Dermis blood vessel endothelial cell (primary cell): Measurements from ENCODE around the gene S1PR2. TPM values are rescaled to one million over a fixed set of nuclear protein-coding genes. Genes with fewer than 3 reads are reported as not detected.
"Not testable (repeated sequence)": the region's sequence is repeated elsewhere in the genome, so short reads cannot be mapped to it uniquely, and the experiment has no call there.

Experiments used
- DNase-seq: peaks from one replicate; pipeline ENCODE4 v3.0.0; 2010
- total RNA-seq: library from RNA; depleted of rRNA; stranded (reverse); fragments of >200 nt; gene quantifications from 2 replicates; pipeline ENCODE4 v1.2.3, GENCODE V29; 2014

Gene S1PR2
- total RNA-seq, 1 donor from 2014 or later, result 0.85 TPM

DNA sequence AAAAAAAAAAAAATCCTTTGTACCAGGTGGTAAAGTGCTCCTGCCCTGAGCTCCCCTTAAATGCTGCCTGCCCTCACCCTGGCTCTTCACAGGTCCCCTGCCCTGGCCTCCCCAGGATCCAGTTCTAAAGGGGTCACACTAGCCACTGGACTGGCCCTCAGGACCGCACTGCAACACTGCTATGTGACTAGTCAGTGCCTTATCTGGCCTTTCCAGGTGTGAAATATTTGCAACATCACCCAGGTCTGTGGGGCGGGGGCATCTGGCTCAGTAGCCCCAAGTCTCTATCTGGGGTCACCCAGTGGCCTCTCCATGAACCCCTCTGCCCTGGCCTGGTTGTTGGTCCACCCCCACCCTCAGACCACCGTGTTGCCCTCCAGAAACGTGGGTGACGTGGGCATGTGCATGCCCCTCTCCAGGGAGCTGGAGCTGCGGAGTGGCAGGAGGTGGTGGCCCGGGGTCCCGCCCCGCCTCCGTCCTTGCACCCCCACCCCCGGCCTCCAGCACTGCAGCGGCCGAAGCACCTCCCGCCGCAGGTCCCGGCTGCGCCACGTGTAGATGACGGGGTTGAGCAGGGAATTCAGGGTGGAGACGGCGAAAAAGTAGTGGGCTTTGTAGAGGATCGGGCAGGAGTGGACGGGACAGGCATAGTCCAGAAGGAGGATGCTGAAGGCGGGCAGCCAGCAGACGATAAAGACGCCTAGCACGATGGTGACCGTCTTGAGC is 7.5 kb downstream of the S1PR2 start:
- no peak for DNase-seq

DNA sequence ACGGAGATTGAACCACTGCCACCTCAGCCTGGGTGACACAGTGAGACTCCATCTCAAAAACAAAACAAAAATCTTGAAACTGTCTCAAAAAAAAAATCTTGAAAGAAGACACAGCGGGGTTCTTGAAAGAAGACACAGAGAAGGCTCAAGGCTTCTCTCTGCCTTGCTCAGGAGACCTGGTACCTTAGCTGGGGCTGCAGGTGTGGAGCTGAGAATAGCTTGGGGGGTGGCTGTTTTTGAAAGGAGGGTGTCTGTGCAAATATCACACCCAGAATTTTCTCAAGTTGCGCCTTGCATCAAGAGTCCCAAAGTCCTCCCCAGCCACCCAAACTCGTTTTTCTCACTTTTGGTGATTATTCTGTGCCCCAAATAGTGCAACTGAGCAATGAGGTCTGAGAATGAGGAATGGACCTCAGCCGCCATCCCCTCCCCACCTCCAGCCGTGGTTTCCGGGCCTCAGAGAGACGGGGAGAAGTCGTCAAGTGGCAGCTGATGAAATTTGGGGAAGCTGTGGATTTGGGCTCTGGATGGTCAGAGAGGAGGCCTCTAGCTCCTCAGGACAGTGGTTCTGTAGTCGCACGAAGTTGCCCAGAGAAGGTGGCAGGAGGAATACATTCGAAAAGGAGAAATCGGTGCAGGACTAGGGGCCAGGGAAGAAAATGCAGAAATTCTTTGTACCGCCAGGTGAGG is 8.8 kb downstream of the S1PR2 start:
- no peak for DNase-seq

DNA sequence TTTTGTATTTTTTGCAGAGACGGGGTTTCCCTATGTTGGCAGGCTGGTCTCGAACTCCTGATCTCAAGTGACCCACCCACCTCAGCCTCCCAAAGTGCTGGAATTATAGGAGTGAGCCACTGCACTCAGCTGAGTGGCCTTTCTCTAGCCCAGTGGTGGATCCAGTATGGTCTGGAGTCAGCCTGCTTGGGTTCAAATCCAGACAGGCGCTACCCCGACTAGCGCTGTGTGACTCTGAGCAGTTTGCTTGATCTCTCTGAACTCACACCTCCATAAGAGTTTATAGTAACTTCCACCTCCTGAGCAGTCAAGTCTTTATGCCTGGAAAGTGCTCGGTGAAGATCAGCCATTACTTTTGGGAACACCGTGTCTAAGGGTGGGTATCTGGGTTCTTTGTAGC is 10.4 kb downstream of the S1PR2 start:
- DNase-seq, result no peak

DNA sequence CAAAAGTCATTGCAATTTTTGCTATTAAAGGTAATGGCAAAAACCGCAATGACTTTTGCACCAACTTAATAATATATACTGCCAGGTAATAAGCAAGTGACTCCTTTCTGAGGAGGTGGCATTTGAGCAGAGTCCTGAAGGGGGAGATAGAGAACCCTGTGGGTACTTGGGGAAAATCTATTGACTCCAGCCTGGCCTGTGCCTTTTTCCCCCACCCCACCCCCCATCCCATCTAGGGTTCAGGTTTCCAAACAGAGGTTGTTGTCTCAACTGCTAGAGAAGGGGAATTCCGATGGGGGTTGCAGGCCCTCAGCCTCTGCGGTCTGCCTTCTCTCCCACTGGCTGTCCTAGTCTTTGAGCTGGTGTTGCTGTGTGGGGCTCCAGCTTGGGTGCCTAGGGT is 11.5 kb downstream of the S1PR2 start:
- peak; percentile 24 for DNase-seq

DNA sequence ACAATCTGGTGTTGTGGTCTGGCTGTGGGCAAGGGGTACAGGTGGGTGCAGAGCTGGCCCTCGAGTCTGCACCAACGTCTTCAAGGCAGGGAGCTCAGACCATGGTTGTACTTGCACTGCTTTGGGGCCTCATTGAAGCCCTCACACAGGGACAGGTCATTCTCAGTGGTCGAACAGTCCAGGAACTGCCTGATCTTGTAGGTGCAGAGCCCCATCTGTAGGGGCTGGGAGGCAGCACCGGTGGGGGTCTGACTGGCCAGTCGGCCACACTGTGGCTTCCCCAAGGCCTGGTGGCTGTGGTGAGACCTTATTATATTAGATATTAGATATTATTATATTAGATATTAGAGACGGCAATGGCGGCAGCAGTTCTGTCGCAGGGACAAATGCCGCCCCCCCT is 14.0 kb downstream of the S1PR2 start:
- DNase-seq, result no peak

DNA sequence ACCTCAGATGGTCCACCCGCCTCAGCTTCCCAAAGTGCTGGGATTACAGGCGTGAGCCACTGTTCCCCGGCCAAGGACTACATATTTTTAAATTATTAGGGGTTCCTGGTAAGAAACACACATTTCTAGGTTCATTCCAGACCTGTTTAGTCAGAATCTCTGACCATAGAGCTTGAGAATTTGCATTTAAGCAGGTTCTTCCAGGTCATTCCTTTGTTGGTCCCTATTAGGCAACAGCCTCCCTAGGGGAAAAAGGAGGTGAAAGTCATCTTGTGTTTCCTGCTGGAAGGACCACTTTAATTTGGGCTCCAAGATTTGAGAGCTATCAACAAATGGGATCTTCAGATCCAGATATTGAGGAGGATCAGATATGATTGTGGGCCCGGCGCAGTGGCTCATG is 16.3 kb downstream of the S1PR2 start:
- DNase-seq, result no peak

DNA sequence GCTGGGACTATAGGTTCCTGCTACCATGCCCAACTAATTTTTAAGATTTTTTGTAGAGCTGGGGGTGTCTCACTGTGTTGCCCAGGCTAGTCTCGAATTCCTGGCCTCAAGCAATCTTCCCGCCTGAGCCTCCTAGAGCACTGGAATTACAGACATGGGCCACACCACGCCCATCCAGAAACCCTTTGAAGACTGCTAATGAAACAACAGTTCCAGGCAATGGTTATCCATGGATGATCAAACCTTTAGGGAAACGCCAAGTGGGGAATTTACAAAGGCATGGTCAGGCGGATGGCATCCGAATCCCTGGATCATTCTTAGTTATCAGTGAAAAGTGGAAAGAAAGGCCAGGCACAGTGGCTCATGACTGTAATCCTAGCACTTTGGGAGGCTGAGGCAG is 19.4 kb downstream of the S1PR2 start:
- no peak for DNase-seq

DNA sequence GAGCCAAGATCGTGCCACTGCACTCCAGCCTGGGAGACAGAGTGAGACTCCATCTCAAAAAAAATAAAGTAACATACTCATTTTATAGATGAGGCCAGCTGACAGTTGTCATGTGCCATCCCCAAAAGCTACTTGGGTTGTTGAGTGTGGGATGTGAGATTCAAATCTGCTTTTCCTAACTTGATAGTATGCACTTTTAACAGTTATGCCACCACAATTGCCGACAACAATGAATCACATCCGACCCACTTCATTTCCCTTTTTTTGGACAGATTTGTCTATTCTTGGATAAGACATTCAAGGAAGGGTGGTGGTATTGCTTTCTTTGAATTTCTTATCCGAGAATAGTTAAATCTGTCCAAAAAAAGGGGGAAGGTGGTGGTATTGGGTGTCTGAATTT is 20.1 kb downstream of the S1PR2 start:
- DNase-seq, result peak; percentile 27

DNA sequence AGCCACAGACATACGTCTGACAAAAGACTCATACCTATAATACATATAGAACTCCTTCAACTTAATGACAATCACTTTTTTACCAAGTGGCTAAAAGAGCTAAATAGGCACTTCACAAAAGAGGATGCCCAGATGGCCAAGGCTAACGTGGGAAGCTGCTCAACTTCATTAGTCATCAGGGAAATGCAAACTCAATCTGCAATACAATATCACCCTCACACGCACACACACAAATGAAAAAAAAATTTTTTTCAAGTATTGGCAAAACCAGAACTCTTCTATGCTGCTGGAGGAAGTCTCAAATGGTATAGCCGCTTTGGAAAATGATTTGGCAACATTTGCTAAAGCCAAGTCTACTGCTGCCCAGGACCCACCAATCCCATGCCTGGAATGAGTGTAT is 21.8 kb downstream of the S1PR2 start:
- DNase-seq, result peak; percentile 77

DNA sequence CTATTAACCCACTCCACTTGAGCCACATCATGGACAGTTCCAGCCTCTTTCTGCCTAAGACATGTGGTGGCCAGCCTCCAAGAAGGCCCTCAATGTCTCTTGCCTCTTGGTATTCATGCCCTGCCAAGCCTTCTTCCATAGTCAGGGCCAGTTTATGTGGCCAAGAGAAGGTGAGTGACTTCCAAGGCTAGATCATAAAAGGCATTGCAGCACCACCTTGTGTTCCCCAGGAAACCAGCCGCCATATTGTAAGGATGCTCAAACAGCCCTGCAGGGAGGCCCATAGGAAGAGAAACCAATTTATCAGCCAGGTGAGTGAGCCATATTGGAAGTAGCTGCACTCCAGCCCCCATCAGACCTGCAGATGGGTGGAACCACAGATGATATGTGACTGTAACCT is 24.1 kb downstream of the S1PR2 start:
- DNase-seq, result no peak

DNA sequence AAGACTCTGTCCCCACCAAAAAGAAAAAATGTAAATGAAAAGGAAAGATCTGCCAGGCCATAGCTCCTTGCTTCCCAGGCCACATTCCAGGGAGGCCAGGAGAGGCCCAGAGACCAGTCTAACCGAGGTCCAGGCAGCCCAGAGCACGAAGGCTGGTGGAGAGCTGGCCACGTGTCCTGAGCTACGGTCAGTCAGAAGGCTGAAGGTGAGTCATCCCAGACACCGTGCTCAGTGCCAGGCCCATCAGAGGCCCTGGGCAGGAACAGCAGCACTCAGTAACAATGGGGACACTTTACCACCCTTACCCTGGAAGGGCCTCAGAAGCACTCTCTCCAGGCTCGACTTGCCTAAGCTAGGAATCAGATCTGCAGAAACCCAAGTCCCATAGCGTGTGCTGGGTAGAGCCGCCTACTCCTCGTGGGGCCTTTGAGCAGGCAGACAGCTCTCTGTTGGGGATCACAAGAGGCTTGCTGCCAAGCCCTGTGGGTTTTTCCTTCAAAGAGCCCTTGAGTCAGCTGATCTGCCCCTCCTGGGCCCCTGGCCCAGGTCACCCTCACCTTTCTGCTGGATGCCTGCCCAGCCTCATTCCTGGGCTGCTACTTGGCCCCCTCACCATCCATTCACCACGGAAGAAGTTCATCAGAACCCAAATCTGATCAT is 24.8 kb downstream of the S1PR2 start:
- peak; percentile 58 for DNase-seq

DNA sequence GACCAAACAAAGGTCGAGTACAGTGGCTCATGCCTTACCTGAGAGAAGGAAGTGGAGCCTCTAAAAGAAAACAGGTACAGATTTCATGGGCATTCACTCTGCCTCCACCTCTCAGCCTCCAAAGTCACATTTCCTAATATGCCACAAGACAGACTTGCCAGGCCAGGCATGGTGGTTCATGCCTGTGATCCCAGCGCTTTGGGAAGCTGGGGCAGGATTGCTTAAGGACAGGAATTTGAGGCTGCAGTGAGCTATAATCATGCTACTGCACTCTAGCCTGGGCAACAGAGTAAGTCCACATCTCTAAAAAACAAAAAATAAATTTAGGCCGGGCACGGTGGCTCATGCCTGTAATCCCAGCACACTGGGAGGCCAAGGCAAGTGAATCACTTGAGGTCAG is 25.5 kb downstream of the S1PR2 start:
- no peak for DNase-seq

DNA sequence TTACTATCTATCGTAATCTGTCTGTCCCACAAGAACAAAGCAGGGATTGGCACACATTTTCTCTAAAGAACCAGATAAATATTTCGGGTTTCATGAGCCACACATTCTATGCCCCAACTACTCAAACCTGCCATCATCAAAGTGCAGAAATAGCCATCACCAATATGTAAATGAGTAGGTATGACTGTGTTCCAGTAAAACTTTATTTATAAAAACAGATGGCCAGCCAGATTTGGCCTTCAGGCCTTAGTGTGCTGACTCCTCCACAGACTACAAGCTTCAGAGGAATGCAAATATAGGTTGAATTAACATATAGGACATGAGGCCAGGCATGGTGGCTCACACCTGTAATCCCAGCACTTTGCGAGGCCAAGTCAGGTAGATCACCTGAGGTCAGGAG is 27.4 kb downstream of the S1PR2 start:
- no peak for DNase-seq

DNA sequence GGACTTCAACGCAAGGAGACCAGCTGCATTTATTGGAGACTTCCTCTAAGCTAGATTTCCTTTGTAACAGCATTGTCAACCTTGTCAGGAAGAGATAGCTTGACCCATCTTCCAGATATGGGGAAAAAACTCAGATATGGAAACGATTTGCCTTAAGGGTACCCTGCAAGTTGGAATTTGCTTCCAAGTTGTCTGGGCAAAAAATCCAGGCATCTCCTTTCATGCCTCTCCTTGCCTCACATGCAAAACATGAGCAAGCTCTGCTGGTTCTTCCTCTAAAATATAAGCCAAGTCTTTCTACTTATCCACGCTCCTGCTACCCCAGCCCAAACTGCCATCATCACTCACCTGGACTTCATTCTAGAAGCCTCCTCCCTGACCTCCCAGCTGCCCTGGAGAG is 30.0 kb downstream of the S1PR2 start:
- DNase-seq, result no peak

DNA sequence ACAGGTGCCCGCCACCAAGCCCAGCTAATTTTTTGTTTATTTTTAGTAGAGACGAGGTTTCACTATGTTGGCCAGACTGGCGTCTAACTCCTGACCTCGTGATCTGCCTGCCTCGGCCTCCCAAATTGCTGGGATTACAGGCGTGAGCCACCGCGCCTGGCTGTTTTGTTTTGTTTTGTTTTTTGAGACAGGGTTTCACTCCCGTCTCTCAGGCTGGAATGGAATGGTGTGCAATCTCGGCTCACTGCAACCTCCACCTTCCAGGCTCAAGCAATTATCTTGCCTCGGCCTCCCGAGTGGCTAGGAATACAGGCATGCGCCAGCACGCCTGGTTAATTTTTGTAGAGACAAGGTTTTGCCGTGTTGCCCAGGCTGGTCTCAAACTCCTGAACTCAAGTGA is 31.0 kb downstream of the S1PR2 start:
- DNase-seq, result not testable (repeated sequence)

DNA sequence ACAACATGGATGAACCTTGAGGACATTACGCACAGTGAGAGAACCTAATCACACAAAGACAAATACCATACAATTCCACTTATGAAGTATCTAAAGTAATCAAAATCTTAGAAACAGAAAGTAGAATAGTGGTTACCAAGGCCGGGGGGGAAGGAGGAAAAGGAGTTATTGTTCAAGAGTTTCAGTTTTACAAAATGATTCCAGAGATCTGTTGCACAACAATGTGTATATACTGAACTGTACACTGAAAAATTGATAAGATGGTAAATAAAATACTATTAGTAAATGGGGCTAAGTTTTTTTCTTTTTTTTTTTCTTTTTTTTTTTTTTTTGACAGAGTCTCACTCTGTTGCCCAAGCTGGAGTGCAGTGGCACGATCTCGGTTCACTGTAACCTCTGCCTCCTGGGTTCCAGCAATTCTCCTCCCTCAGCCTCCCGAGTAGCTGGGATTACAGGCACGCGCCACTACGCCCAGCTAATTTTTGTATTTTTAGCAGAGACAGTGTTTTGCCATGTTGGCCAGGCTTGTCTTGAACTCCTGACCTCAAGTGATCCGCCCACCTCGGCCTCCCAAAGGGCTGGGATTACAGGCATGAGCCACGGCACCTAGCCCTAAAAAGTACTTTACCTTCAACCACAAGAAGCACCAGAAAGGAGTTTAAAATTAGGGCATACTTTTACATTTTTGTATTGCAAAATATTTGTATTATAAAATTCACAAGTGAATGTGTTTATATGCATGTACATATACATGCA is 32.1 kb downstream of the S1PR2 start:
- DNase-seq, result not testable (repeated sequence)

DNA sequence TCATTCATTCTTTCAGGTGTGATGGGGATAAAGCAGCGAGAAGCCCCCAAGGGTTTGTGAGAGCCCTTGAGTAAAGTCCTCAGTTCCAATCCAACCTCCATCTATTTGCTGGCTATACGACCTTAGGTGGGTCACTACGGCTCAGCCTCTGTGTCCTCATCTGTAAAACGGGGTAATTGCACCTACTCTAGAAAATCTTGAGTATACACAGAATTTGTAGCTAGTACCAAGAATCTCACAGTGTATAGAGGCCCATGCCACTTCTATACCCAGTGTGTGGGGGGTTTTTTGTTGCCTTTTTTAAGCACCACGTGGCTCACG is 36.0 kb downstream of the S1PR2 start:
- DNase-seq, result no peak

DNA sequence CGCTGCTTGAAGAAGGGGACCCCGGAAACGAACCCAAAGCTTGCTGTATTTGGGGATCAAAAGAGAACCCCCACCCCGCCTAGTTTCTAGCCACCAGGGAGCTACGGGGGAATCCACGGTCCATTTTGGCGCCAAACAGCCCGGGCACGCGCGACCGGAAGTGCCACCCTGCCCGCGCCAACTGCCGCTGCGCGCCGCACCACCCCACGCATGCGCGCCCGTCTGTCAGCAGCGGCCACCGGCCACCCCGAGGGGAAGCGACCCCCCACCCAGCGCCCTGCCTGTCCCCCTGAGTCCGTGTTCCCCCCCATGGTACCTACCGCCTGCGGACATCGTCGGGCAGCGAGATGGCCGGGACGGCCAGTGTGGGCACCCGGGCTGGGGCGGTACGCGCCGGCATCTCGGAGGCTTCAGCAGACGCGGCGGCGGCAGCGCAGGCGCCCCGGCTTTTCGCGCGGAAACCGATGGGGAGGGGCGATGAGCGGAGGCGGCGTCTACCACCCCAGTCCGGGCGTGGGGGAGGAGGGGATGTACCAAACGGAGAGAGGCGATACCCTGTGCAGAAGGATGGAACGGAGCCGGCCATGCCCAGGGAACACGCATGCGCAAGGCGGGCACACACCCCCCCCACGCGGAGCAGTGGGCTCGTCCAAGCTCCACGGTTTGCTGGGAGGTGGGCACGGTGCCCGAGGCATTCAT is 36.5 kb downstream of the S1PR2 start, which contains the start of gene DNMT1:
DNMT1 (minus strand) TSS at position 454 of the 699 bp plus-strand sequence; CDS start at position 400, 54 bp downstream.
- peak; percentile 98 for DNase-seq

DNA sequence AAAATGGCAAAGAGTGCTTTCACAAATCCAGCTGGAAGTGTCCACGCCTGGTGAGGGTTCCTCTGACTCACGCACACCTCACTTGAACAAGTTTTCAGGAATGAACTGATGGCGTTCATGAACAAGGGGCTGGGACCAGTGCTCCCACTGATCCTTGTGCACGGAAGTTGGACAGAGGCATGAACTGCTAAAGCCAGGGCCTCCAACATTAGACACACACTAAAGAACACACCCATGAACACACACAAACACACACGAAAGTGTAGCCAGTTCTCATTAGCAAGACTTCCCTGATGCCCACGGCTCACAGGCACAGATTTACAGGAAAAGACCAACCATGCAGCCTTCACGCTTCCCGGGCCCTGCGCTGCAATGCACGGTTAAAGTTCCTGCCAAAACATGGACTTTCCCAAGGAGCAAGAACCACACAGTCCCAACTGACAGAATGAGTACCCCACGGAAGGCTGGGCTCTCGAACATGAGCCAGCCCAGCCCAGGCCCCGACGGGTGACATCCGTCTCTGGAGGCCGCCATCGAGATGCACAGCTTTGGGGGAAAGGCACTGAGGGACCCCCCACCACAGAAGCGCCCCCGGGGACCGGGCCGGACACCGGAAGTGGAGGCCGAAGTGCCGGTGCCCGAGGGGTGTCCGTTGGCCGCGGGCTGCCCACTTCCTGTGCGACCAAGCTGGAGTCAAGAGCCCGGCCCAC is 37.2 kb downstream of the S1PR2 start:
- peak; percentile 55 for DNase-seq

DNA sequence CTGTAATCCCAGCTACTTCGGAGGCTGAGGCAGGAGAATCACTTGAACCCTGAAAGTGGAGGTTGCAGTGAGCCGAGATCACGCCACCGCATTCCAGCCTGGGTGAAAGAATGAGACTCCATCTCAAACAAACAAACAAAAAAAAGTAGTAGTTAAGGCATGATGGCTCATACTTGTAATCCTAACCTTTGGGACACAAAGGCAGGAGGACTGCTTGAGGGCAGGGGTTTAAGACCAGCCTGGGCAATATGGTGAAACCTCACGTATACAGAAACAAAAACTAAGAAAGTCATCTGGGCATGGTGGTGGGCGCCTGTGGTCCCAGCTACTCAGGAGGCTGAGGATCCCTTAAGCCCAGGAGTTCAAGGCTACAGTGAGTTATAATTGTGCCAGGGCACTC is 38.2 kb downstream of the S1PR2 start:
- no peak for DNase-seq

DNA sequence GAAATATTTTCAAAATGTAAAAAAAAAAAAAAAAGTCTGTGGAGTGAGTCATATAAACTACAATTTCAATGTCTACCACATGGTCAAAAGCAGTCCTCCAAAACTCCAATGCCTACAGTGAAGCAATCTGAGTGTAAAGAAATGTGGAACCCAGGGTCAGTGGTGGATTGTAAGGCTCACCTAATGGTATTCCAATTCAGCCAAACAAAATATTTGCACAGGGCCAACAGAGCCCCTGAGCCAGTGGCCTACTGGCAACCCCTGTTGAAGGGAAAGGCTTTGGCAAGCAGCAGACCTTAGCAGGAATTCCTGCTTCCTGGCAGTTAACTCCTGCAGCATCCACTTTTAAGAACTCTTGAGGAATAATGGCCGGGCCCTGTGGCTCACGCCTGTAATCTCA is 39.8 kb downstream of the S1PR2 start:
- DNase-seq, result peak; percentile 94

DNA sequence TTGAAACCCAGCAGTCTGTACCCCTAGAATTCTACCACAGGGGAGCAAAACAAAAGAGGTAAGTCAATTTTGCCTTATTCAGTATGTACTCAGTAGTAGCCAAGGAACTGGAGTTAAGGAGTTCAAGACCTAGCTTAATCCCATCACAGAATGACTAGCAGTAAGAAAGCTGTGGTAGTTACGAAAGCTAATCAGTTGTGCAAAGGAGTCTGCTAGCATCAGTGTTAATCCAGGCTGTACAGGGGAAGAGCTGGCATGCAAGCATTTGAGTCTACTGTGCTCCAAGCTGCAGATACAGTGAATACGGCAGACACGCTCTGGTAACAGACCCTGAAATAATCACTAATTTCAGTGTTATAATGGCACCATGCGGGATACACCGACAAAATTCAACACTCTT is 41.1 kb downstream of the S1PR2 start:
- no peak for DNase-seq
